Activated CD4-positive, CD25-positive, alpha-beta regulatory T cell (primary cell): ENCODE results near the gene ZNF628.
"Not testable (repeated sequence)": the region's sequence is repeated elsewhere in the genome, so short reads cannot be mapped to it uniquely, and the experiment has no call there.

Experiments used
- DNase-seq, 4 experiments: peaks; one replicate each; lab custom pipeline; 2025; lab: John Stamatoyannopoulos, UW

The ZNF628 gene

DNA sequence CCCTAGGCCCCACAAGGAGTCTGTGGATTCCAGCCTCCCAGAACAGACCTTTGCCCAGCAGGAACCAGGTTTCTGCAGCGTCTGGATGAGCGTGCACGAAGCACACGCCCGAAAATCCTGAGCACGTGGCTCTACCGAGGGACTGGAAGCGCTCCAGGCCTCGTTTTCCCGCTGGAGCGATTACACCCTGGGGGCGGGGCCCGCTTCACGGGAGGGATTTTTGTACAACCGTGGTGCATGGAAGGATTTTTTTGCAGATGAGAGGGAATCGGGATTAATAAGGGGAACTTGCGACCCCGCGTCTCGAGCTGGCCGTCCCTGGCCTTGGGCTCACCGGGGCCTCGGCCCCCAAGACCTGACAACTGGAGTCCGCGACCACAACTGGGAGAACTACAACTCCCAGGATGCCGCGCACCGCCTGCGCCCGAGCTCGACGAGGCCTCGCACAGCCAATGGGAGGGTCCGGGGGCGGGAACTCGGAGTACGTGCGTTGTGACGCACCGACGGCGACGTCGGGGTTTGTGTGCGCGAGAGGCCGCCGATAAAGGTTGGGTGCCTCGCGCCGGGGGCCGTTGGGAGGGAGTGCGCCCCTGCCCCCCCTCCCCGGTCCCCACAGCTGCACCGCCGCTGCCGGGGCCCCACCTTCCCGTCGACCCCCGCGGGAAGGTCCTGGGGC, at the start of gene ZNF628:
Gene ZNF628, plus strand, starts transcription at position 518 of the 676 bp plus-strand sequence. CDS start 3,294 bp downstream, outside the sequence.
- DNase-seq: peak; percentile 94 to 96 (median 94)

DNA sequence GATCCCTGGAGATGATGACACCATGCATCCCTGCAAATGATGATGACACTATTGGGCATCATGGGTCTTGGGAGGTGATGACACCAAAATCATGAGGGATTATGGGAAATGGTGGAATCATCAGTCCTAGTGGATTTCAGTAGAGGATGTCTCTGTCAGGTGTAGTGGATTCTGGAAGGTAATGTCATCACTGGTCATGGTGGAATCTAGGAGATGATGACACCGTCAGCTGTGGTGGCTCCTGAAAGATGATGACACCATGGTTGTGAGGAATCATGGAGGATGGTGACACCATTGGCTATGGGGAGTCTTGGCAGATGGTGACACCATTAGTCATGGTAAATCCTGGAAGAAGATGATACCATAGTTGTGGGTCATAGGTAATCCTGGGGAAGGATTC, 45.2 kb upstream of the ZNF628 start:
- DNase-seq: no peak

- DNase-seq: no peak
These were observed 44.0 kb upstream of the ZNF628 start for GRCh38 chr19:55432241-55432959.

- no peak for DNase-seq
These were observed 43.1 kb upstream of the ZNF628 start for GRCh38 chr19:55433292-55433691.

DNA sequence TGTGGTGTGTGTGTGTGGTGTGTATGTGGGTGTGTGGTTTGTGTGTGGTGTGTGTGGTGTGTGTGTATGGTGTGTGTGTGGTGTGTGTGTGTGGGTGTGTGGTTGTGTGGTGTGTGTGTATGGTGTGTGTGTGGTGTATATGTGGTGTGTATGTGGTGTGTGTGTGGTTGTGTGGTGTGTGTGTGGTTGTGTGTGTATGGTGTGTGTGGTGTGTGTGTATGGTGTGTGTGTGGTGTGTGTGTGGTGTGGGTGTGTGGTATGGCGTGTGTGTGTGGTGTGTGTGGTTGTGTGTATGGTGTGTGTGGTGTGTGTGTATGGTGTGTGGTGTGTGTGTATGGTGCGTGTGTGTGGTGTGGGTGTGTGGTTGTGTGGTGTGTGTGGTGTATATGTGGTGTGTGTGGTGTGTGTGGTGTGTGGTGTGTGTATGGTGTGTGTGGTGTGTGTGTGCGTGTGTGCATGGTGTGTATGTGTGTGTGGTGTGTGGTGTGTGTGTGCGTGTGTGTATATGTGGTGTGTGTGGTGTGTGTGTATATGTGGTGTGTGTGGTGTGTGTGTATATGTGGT, 42.0 kb upstream of the ZNF628 start:
- DNase-seq: no peak

DNA sequence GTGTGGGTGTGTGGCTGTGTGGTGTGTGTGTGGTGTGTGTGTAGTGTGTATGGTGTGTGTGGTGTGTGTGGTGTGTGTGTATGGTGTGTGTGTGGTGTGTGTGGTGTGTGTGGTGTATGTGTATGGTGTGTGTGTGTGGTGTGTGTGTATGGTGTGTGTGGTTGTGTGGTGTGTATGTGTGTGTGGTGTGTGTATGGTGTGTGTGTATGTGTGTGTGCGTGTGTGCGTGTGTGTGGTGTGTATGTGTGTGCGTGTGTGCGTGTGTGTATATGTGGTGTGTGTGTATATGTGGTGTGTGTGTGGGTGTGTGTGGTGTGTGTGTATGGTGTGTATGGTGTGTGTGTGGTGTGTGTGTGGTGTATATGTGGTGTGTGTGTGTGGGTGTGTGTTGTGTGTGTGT, 41.4 kb upstream of the ZNF628 start:
- no peak for DNase-seq

DNA sequence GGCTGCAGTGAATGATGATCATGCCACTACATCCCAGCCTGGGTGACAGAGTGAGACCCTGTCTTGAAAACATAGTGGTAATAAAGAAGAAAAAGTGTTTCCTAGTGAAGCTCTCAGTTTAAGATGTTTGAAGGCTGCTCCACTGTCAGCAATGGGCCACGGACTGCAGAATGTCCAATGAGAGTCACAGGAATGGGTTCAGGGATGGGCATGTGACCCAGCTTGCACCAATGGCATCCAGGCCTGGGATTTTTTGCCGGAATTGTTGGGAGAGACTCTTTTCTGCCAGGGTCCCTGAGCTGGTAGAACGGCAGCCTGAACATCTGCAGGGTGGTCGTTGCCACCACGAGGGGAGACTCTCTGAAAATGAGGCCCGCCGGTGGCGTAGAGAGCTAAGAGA, 39.6 kb upstream of the ZNF628 start:
- DNase-seq: no peak

DNA sequence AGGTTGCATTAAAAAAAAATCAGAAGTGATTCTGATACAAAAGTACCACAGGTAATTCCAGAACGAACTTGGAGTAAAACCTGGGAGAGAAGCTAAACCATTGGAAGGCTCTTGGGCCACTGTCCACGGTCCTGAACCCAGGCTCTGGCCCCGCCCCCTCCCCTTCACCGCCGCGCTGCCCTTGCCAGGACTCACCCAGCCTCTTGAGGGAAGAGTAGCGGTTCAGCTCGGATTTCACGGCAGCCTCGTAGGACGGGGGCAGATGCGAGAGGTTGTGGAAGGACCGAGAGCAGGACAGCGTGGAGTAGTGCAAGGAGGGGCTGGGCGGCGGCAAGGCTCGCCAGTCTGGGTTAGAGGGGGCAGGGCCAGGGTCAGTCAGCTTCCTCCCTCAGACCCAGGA, 39.0 kb upstream of the ZNF628 start:
- no peak for DNase-seq

DNA sequence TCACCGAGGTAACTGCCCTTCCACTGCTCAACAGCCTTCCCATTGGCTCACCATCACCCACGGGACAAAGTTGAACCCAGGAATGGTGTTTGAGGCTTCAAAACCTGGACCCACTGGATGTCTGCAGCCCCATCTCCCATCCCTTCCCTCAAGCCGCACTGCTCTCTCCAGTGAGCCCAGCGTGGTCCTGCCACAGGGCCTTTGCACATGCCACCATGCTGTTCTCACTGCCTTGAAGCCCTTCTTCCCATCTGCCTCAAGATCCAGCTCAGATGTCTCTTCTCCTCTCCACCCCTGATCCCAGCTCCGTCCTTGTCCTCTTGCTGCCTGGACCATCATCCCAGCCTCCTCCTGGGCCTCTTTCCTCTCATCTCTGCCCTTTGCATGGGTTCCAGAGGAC, 37.4 kb upstream of the ZNF628 start:
- no peak for DNase-seq

- no peak for DNase-seq
These were observed 35.9 kb upstream of the ZNF628 start for GRCh38 chr19:55440411-55441105.

DNA sequence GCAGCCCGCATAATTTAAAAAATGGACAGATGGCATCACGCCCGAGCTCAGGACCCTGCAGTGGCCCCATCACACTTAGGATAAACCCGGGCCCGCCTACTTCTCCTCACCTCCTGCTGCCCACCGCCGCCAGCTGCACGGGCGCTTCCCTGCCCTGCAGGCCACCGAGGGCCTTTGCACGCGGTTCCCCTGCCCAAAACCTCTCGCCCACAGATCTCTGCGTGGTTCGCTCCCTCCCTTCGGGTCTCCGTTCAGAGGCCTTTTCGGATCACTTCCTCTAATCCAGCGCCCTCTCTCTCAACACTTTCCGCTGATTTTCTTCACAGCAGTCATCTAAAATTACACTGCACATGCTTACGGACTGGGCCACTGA, 35.1 kb upstream of the ZNF628 start:
- DNase-seq: no peak

- no peak for DNase-seq
These were observed 34.6 kb upstream of the ZNF628 start for GRCh38 chr19:55441692-55442321.

DNA sequence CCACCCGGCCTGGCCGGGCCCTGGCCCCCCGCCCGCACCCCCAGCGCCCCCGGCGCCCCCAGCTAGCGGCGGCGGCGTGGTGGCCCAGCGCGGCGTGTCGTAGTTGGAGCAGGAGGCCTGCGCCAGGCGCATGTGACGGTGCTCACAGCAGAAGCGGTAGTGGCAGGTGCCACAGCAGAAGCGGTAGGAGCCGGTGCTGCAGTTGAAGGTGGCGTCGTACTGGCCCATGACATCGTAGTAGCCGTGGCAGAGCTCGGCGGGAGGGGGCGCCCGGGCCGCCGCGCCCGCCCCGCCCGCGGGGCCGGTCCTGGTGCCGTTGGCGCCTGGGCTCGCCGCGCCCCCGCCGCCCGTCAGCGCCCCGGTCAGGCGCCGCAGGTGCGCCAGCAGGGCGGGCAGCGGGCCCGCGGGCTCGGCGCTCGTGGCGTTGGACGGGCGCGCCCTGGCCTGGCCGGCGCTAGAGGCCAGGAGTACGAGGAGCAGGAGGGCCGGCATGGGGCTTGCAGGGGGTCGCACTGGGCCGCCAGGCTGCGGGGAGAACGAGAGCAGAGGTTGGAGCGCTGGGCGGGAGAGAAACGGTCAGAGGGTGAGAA, 34.0 kb upstream of the ZNF628 start:
- DNase-seq: no peak

GRCh38 chr19:55443045-55443823, 33.2 kb upstream of the ZNF628 start, which contains the start of gene SHISA7:
SHISA7 (minus strand) TSS chr19:55443300; CDS start chr19:55442863, 437 bp downstream.
- DNase-seq: no peak

- DNase-seq: no peak
These were observed 32.5 kb upstream of the ZNF628 start for GRCh38 chr19:55443824-55444480.

DNA sequence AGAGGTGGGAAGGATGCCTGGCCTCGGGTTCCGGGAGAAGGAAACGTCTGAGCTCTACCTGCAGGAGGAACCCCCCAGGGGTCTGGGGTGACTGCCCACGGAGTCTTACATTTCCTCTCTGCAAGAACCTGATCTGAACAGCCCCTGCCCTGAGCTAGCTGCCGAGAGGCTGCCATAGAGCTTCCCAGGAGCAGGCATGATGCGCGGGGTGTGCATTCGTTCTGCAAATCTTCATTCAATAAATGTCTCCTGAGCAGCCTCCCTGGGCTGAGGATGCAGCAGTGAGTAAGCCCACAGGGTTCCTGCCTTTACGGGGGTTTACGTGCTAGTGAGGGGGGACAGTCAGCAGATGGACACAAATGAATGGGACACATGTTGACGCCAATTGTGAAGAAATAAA, 31.8 kb upstream of the ZNF628 start:
- DNase-seq: no peak

GRCh38 chr19:55446060-55446459, 30.4 kb upstream of the ZNF628 start:
- DNase-seq: no peak

- no peak for DNase-seq
These were observed 28.8 kb upstream of the ZNF628 start for GRCh38 chr19:55447421-55448174.

DNA sequence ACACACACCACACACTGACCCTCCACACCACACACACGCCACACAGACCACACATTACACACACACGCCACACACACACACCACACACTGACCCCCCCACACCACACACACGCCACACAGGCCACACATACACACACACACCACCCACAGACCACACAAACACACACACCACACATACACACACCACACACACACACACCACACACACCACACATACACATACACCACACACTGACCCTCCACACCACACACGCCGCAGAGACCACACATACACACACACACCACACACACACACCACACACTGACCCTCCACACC, 28.3 kb upstream of the ZNF628 start:
- not testable (repeated sequence) for DNase-seq

DNA sequence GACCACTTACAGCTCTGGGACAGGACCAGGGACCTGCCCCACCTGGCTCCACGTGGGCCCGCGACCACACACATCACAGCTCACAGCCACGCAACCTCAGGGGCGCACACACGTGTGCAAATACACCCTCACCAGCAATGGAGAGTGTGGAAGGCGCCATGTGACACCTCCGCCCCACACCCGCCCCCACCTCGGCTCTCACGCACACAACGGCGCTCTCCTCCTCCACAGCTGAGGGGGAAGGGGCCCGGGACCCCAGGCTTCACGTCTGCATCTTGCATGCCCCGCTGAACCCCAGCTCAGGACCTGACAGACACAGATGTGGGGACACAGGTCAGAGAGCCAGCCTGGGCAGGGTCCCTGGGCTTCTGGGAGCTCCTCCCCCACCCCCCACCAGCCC, 26.9 kb upstream of the ZNF628 start:
- no peak for DNase-seq
